GM13976 (cell line): ENCODE measurements around the gene SQSTM1.

ENCODE experiments used
- DNase-seq: peaks from one replicate; pipeline ENCODE4 v3.0.0; 2012; ENCODE audit warnings: low spot score
- CTCF ChIP-seq: IDR thresholded peaks from 2 replicates; pipeline ENCODE4 v1.5.1; 2012; ENCODE audit warnings: borderline replicate concordance, mild to moderate bottlenecking; ENCODE audit not compliant: insufficient read depth; ENCODE audit errors: extremely low read depth, missing control alignments, control extremely low read depth
- in situ Hi-C: fragments of 300-500 bp; cut with MboI; formaldehyde crosslinking; loops from one replicate; pipeline ENCODE4 v1.12.0; 2022; ENCODE audit warnings: low sequenced_read_pairs, mixed read lengths, inconsistent platforms; ENCODE audit not compliant: unreplicated experiment

Gene SQSTM1

GRCh38 chr5:179879003-179879689 is 58.4 kb downstream of the SQSTM1 start:
- no peak for DNase-seq
- in situ Hi-C loops: no loop called here
- TF ChIP-seq CTCF: no peak

- DNase-seq: no peak
- in situ Hi-C loops: no loop called here
- TF ChIP-seq CTCF: no peak
Measured at GRCh38 chr5:179879690-179880010, 58.9 kb downstream of the SQSTM1 start.

- DNase-seq: no peak
- no peak for TF ChIP-seq CTCF
- in situ Hi-C loops: no loop called here
Measured at GRCh38 chr5:179880066-179880650, 59.5 kb downstream of the SQSTM1 start.

GRCh38 chr5:179880848-179881590 is 60.3 kb downstream of the SQSTM1 start:
- no peak for TF ChIP-seq CTCF
- DNase-seq: no peak
- in situ Hi-C loops: no loop called here

- in situ Hi-C loops: no loop called here
- no peak for DNase-seq
- TF ChIP-seq CTCF: no peak
Measured at GRCh38 chr5:179882338-179882737, 61.6 kb downstream of the SQSTM1 start.

GRCh38 chr5:179883163-179883562 is 62.5 kb downstream of the SQSTM1 start:
- DNase-seq: no peak
- in situ Hi-C loops: no loop called here
- TF ChIP-seq CTCF: no peak
